Measurements from ENCODE around the gene OLFML3.

Gene OLFML3

GRCh38 chr1:113935176-113935575, 44.1 kb upstream of the OLFML3 start:
- Histone ChIP-seq H3K27ac (ENCODE audit: low read length) (no peak overlapping the region), H3K4me1 (ENCODE audit: low read length) (peaks cover 26% of the 10 kb centered on the region; the same call in 1 of the 2 replicates), H3K4me3 (ENCODE audit: low read length) (no peak overlapping the region), H3K4me2 (ENCODE audit: low read depth, low read length) (no peak overlapping the region), H3K79me2 (ENCODE audit: low read length) (peaks cover 99% of the 10 kb centered on the region), H3K9me3 (replicated peaks; ENCODE audit: insufficient read depth, low read length) (no peaks in the 10 kb centered on the region), H3K9ac (ENCODE audit: low read length) (no peak overlapping the region), H3K36me3 (replicated peaks; ENCODE audit: insufficient read depth, low read length) (no peaks in the 10 kb centered on the region), H4K20me1 (ENCODE audit: insufficient read depth, low read length) (no peaks in the 10 kb centered on the region), H3K27me3 (replicated peaks; ENCODE audit: insufficient read depth, low read length) (no peaks in the 10 kb centered on the region), H2AFZ (ENCODE audit: low read length) (no peak overlapping the region), H3K9me2 (replicated peaks; ENCODE audit: insufficient read depth, low read length) (no peaks in the 10 kb centered on the region), H3F3A (ENCODE audit: insufficient read depth, low read length) (peaks cover 19% of the 10 kb centered on the region)
- TF ChIP-seq, protein P1, sequence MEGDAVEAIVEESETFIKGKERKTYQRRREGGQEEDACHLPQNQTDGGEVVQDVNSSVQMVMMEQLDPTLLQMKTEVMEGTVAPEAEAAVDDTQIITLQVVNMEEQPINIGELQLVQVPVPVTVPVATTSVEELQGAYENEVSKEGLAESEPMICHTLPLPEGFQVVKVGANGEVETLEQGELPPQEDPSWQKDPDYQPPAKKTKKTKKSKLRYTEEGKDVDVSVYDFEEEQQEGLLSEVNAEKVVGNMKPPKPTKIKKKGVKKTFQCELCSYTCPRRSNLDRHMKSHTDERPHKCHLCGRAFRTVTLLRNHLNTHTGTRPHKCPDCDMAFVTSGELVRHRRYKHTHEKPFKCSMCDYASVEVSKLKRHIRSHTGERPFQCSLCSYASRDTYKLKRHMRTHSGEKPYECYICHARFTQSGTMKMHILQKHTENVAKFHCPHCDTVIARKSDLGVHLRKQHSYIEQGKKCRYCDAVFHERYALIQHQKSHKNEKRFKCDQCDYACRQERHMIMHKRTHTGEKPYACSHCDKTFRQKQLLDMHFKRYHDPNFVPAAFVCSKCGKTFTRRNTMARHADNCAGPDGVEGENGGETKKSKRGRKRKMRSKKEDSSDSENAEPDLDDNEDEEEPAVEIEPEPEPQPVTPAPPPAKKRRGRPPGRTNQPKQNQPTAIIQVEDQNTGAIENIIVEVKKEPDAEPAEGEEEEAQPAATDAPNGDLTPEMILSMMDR (IDR thresholded peaks at IDR 0.05; ENCODE audit: low read length): no peak
- TF ChIP-seq EZH2phosphoT487 (IDR thresholded peaks at IDR 0.05; ENCODE audit: low read length) (no peak), EZH2 (optimal IDR thresholded peaks at IDR 0.05; ENCODE audit: low read depth, low read length) (no peak)
- DNase-seq: no peak

DNA sequence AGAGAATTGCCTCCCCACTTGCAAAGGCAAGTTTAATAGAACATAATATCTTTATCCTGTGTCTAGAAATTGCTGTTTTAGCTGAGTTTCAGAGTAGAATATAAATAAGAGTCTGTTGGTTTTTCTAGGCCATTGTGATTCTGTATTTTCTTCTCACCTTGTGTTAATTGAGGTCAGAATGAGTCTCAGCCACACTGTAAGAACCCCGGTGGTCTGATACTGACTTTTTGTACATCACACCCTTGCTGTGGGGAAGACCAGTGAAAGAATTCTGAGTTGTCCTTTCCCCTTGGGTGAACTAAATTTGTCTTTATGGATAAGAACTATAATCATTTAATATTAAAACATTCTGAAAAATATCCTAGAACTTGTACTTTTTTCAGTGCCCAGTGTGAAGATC, 43.3 kb upstream of the OLFML3 start:
- Histone ChIP-seq H3K4me1 (ENCODE audit: low read length) (peaks cover 29% of the 10 kb centered on the region), H2AFZ (ENCODE audit: low read length) (no peak overlapping the region), H3K9me2 (replicated peaks; ENCODE audit: insufficient read depth, low read length) (no peaks in the 10 kb centered on the region), H4K20me1 (ENCODE audit: insufficient read depth, low read length) (no peaks in the 10 kb centered on the region), H3K36me3 (replicated peaks; ENCODE audit: insufficient read depth, low read length) (no peaks in the 10 kb centered on the region), H3K79me2 (ENCODE audit: low read length) (peaks cover 91% of the 10 kb centered on the region), H3K9me3 (replicated peaks; ENCODE audit: insufficient read depth, low read length) (no peaks in the 10 kb centered on the region), H3K9ac (ENCODE audit: low read length) (no peak overlapping the region), H3K4me2 (ENCODE audit: low read depth, low read length) (no peak overlapping the region), H3K4me3 (ENCODE audit: low read length) (no peak overlapping the region), H3K27ac (ENCODE audit: low read length) (no peak overlapping the region), H3K27me3 (replicated peaks; ENCODE audit: insufficient read depth, low read length) (no peaks in the 10 kb centered on the region), H3F3A (ENCODE audit: insufficient read depth, low read length) (peaks cover 23% of the 10 kb centered on the region)
- no peak for TF ChIP-seq EZH2 (optimal IDR thresholded peaks at IDR 0.05; ENCODE audit: low read depth, low read length)
- TF ChIP-seq, protein P1 (IDR thresholded peaks at IDR 0.05; ENCODE audit: low read length): no peak
- no peak for TF ChIP-seq EZH2phosphoT487 (IDR thresholded peaks at IDR 0.05; ENCODE audit: low read length)
- no peak for DNase-seq

- Histone ChIP-seq H3K9me2 (replicated peaks; ENCODE audit: insufficient read depth, low read length) (no peaks in the 10 kb centered on the region), H3F3A (ENCODE audit: insufficient read depth, low read length) (peaks cover 25% of the 10 kb centered on the region), H3K27me3 (replicated peaks; ENCODE audit: insufficient read depth, low read length) (no peaks in the 10 kb centered on the region), H4K20me1 (ENCODE audit: insufficient read depth, low read length) (no peaks in the 10 kb centered on the region), H3K79me2 (ENCODE audit: low read length) (peaks cover 82% of the 10 kb centered on the region), H3K9ac (ENCODE audit: low read length) (no peak overlapping the region), H3K4me3 (ENCODE audit: low read length) (no peak overlapping the region), H3K4me2 (ENCODE audit: low read depth, low read length) (no peak overlapping the region), H2AFZ (ENCODE audit: low read length) (no peak overlapping the region), H3K4me1 (ENCODE audit: low read length) (peaks cover 33% of the 10 kb centered on the region), H3K9me3 (replicated peaks; ENCODE audit: insufficient read depth, low read length) (no peaks in the 10 kb centered on the region), H3K27ac (ENCODE audit: low read length) (no peak overlapping the region), H3K36me3 (replicated peaks; ENCODE audit: insufficient read depth, low read length) (no peaks in the 10 kb centered on the region)
- TF ChIP-seq, protein P1 (IDR thresholded peaks at IDR 0.05; ENCODE audit: low read length): no peak
- TF ChIP-seq EZH2 (optimal IDR thresholded peaks at IDR 0.05; ENCODE audit: low read depth, low read length) (no peak), EZH2phosphoT487 (IDR thresholded peaks at IDR 0.05; ENCODE audit: low read length) (no peak)
- DNase-seq: no peak
These were observed 42.1 kb upstream of the OLFML3 start for GRCh38 chr1:113937146-113937545.

Measured in MM.1S (cell line).